ENCODE results near the gene TBC1D3B.

DNA sequence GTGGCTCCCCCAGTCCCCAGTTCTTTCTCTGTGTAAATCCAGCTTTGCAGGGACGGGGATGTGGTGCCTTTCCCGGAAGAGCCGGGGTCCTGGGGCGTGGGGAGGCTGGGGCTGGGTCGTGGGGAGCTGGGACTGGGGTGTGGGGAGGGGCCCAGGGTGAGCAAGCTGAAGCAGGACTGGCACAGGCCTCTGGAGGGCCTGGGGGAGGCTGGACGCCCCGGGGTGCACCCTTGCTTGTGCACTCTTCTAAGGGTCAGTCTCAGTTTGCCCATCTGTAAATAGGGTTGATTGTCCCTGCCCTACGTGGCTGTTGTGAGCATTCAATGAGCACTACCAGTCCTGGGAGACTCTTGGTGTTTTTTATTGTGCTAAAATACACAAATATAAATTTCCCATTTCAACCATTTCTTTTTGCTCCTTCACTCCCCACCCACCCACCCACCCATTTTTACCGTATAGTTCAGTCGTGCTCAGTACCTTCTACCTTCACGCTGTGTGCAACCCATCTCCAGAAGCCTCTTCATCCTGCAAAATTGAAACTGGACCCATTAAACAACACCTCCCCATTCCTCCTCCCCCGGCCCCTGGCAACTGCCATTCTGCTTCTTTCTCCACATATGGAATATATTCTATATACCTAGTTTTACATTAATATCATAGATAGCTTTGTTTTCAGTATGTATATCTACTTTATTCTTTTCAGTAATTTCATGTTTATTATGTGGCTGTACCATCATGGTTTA is 7.8 kb upstream of the TBC1D3B start:
- TF ChIP-seq, protein P1, sequence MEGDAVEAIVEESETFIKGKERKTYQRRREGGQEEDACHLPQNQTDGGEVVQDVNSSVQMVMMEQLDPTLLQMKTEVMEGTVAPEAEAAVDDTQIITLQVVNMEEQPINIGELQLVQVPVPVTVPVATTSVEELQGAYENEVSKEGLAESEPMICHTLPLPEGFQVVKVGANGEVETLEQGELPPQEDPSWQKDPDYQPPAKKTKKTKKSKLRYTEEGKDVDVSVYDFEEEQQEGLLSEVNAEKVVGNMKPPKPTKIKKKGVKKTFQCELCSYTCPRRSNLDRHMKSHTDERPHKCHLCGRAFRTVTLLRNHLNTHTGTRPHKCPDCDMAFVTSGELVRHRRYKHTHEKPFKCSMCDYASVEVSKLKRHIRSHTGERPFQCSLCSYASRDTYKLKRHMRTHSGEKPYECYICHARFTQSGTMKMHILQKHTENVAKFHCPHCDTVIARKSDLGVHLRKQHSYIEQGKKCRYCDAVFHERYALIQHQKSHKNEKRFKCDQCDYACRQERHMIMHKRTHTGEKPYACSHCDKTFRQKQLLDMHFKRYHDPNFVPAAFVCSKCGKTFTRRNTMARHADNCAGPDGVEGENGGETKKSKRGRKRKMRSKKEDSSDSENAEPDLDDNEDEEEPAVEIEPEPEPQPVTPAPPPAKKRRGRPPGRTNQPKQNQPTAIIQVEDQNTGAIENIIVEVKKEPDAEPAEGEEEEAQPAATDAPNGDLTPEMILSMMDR (IDR thresholded peaks at IDR 0.05; ENCODE audit: low read depth, low read length) = no peak
- TF ChIP-seq EZH2phosphoT487 (IDR thresholded peaks at IDR 0.05; ENCODE audit: low read depth) = no peak
